Femur (tissue), 1 donor: ENCODE measurements around the gene GPALPP1.
"Not testable (repeated sequence)": the region's sequence is repeated elsewhere in the genome, so short reads cannot be mapped to it uniquely, and the experiment has no call there.

Source experiments
- DNase-seq: peaks from one replicate; pipeline ENCODE4 v3.0.0-alpha.2; 2017

The GPALPP1 gene

GRCh38 chr13:44989071-44989889 is at the start of gene GPALPP1, which contains the start of gene NUFIP1:
GPALPP1 (plus strand) TSS chr13:44989538; CDS start chr13:44989655, 117 bp downstream.
NUFIP1 (minus strand) TSS chr13:44989471; CDS start chr13:44989436, 35 bp downstream.
- DNase-seq: peak; percentile 97

- not testable (repeated sequence) for DNase-seq
Measured at GRCh38 chr13:44943411-44943810, 45.9 kb upstream of the GPALPP1 start.

GRCh38 chr13:44951184-44951583 is 38.2 kb upstream of the GPALPP1 start:
- no peak for DNase-seq

GRCh38 chr13:44952671-44953070 is 36.7 kb upstream of the GPALPP1 start:
- no peak for DNase-seq

GRCh38 chr13:44954224-44954623 is 35.1 kb upstream of the GPALPP1 start:
- no peak for DNase-seq

GRCh38 chr13:44955406-44955805 is 33.9 kb upstream of the GPALPP1 start:
- DNase-seq: no peak

- DNase-seq: no peak
Measured at GRCh38 chr13:44961997-44962396, 27.3 kb upstream of the GPALPP1 start.

- no peak for DNase-seq
Measured at GRCh38 chr13:44967704-44968433, 21.5 kb upstream of the GPALPP1 start.

GRCh38 chr13:44968434-44968815 is 20.9 kb upstream of the GPALPP1 start:
- DNase-seq: no peak

- no peak for DNase-seq
Measured at GRCh38 chr13:44969551-44970484, 19.5 kb upstream of the GPALPP1 start.

- no peak for DNase-seq
Measured at GRCh38 chr13:44971656-44972595, 17.4 kb upstream of the GPALPP1 start.

GRCh38 chr13:44972956-44973581 is 16.3 kb upstream of the GPALPP1 start:
- no peak for DNase-seq

GRCh38 chr13:44974056-44974793 is 15.1 kb upstream of the GPALPP1 start:
- DNase-seq: peak; percentile 32

- no peak for DNase-seq
Measured at GRCh38 chr13:44976196-44976595, 13.1 kb upstream of the GPALPP1 start.

GRCh38 chr13:44976949-44977583 is 12.3 kb upstream of the GPALPP1 start:
- no peak for DNase-seq

- no peak for DNase-seq
Measured at GRCh38 chr13:44978328-44978727, 11.0 kb upstream of the GPALPP1 start.

GRCh38 chr13:44989941-44990340 is 603 bp downstream of the GPALPP1 start:
- no peak for DNase-seq

- no peak for DNase-seq
Measured at GRCh38 chr13:45003417-45003816, 14.1 kb downstream of the GPALPP1 start.

- DNase-seq: no peak
Measured at GRCh38 chr13:45004096-45004495, 14.8 kb downstream of the GPALPP1 start.

- DNase-seq: no peak
Measured at GRCh38 chr13:45007225-45007624, 17.9 kb downstream of the GPALPP1 start.
